ENCODE results near the gene UPF2. TPM values are rescaled to one million over a fixed set of nuclear protein-coding genes. Genes with fewer than 3 reads are reported as not detected.

The UPF2 gene
- total and polyA plus RNA-seq, 2 of the 13 experiments (the other 11 are each of a cell fraction or from before 2014, with no cell fraction given), result 6.2 to 14.5 TPM

DNA sequence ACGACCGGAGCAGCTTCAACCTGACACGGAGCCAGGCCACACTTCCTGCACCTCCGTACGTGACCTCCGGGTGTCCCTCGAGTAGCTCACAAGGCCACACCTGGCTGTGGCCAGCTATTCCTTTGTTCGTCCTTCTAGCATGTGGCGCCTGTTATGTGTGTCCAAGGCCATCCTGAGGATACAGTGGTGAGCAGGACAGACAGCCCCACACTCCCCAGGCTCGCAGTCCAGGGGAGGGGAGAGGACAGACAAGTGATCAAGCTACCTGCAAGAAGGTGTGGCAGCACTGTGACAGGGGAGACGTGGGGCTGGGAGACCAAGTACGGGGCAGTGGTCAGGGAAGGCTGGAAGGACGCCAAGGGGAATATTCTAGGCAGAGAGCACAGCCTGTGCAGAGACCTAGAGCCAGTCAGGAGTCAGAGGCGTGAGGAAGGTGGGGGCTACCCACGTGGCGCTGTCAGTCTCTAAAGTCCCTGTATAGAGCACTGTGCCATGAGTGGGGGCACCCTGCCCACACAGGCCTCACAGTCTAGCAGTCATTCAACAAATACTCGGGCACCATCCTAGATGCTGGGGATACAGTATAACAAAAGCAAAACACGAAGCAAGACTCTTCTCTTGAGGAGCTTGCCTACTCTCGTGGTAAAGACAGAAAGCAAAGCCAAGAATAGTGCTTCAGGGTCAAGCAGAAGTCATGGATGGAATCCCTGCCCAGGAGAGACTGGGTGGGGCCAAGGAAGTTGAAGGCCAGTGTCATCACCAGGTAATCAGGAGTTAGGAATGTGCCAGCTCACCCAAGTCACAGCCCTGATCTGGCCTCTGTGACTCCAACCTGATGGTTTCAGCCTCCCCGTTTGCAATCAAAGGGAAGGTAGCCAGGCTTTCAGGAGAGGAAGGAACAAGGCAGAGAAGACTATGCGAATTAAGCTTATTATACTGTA is 160.9 kb downstream of the UPF2 start (continued):
- TF ChIP-seq ZNF598 (CRISPR knock-in tag; IDR thresholded peaks at IDR 0.05; ENCODE audit: borderline replicate concordance) (no peak; the same call in 1 of the 2 replicates), NFIB (CRISPR knock-in tag; IDR thresholded peaks at IDR 0.05; ENCODE audit: borderline replicate concordance) (no peak), GATAD2A (CRISPR knock-in tag; IDR thresholded peaks at IDR 0.05) (peak; percentile 74), ZNF737 (CRISPR knock-in tag; IDR thresholded peaks at IDR 0.05; ENCODE audit: borderline replicate concordance) (no peak), ETS1 (CRISPR knock-in tag; IDR thresholded peaks at IDR 0.05) (no peak), GZF1 (CRISPR knock-in tag; IDR thresholded peaks at IDR 0.05) (no peak), ATRX (CRISPR knock-in tag; IDR thresholded peaks at IDR 0.05; ENCODE audit: borderline replicate concordance) (no peak), TEAD3 (CRISPR knock-in tag; optimal IDR thresholded peaks at IDR 0.05; ENCODE audit: borderline replicate concordance) (peak; percentile 80), ZNF547 (CRISPR knock-in tag; IDR thresholded peaks at IDR 0.05) (no peak), ZNF589 (CRISPR knock-in tag; conservative IDR thresholded peaks at IDR 0.05) (peak; percentile 76; the same call in 1 of the 2 replicates), HOXD1 (CRISPR knock-in tag; IDR thresholded peaks at IDR 0.05) (no peak), GLMP (CRISPR knock-in tag; IDR thresholded peaks at IDR 0.05; ENCODE audit: borderline replicate concordance) (no peak), ZNF232 (CRISPR knock-in tag; IDR thresholded peaks at IDR 0.05; ENCODE audit: borderline replicate concordance) (no peak), SNAPC2 (CRISPR knock-in tag; IDR thresholded peaks at IDR 0.05) (no peak), ZNF562 (CRISPR knock-in tag; IDR thresholded peaks at IDR 0.05; ENCODE audit: borderline replicate concordance) (no peak), MEF2D (CRISPR knock-in tag; IDR thresholded peaks at IDR 0.05) (0 out of 2 replicates have a peak, but pooled peaks have one; percentile 18)
- TF ChIP-seq, protein P1, sequence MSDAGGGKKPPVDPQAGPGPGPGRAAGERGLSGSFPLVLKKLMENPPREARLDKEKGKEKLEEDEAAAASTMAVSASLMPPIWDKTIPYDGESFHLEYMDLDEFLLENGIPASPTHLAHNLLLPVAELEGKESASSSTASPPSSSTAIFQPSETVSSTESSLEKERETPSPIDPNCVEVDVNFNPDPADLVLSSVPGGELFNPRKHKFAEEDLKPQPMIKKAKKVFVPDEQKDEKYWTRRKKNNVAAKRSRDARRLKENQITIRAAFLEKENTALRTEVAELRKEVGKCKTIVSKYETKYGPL (CRISPR knock-in tag; IDR thresholded peaks at IDR 0.05), result no peak
- TF ChIP-seq, protein P2, sequence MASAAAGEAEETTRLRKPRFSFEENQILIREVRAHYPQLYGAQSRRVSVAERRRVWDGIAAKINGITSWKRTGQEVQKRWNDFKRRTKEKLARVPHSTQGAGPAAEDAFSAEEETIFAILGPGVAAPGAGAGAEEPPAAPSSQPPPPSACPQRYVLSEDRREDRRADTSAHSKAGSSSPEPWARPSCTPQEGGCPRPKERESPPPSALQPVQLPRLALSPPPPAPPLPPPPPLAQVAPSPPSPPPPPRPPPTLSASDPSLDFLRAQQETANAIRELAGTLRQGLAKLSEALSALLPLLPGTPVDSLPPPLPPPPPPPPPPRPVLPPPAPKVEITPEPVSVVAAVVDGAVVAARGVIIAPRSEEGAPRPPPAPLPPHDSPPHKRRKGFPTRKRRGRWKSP (CRISPR knock-in tag; IDR thresholded peaks at IDR 0.05), result no peak
- TF ChIP-seq, protein P3, sequence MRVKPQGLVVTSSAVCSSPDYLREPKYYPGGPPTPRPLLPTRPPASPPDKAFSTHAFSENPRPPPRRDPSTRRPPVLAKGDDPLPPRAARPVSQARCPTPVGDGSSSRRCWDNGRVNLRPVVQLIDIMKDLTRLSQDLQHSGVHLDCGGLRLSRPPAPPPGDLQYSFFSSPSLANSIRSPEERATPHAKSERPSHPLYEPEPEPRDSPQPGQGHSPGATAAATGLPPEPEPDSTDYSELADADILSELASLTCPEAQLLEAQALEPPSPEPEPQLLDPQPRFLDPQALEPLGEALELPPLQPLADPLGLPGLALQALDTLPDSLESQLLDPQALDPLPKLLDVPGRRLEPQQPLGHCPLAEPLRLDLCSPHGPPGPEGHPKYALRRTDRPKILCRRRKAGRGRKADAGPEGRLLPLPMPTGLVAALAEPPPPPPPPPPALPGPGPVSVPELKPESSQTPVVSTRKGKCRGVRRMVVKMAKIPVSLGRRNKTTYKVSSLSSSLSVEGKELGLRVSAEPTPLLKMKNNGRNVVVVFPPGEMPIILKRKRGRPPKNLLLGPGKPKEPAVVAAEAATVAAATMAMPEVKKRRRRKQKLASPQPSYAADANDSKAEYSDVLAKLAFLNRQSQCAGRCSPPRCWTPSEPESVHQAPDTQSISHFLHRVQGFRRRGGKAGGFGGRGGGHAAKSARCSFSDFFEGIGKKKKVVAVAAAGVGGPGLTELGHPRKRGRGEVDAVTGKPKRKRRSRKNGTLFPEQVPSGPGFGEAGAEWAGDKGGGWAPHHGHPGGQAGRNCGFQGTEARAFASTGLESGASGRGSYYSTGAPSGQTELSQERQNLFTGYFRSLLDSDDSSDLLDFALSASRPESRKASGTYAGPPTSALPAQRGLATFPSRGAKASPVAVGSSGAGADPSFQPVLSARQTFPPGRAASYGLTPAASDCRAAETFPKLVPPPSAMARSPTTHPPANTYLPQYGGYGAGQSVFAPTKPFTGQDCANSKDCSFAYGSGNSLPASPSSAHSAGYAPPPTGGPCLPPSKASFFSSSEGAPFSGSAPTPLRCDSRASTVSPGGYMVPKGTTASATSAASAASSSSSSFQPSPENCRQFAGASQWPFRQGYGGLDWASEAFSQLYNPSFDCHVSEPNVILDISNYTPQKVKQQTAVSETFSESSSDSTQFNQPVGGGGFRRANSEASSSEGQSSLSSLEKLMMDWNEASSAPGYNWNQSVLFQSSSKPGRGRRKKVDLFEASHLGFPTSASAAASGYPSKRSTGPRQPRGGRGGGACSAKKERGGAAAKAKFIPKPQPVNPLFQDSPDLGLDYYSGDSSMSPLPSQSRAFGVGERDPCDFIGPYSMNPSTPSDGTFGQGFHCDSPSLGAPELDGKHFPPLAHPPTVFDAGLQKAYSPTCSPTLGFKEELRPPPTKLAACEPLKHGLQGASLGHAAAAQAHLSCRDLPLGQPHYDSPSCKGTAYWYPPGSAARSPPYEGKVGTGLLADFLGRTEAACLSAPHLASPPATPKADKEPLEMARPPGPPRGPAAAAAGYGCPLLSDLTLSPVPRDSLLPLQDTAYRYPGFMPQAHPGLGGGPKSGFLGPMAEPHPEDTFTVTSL (CRISPR knock-in tag; IDR thresholded peaks at IDR 0.05; ENCODE audit: borderline replicate concordance), result no peak
